Measurements from ENCODE around the gene FAM163B.

Gene FAM163B

DNA sequence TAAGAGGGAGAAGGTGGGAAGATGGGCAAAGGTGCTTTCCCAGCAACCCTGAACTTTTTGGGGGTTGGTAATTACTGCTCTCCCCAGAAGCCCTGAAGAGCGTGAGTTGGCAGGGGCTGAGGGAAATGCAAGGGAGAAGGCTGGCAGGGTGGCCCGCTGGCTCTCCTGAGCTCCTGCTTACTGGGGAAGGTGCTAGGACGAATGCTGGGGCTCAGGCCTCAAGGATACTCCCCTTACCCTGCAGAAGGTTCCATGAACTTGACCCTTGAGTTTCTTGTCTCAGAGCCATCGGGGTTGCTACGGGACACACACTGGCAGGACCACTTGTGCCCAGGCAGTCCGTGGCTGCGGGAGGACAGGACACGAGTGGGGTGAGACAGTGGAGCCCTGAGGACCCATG lies 1.2 kb downstream of the FAM163B start:
- Histone ChIP-seq H3K9me2 (replicated peaks; ENCODE audit: insufficient read depth, low read length) (no peaks in the 10 kb centered on the region), H4K20me1 (ENCODE audit: insufficient read depth, low read length) (no peaks in the 10 kb centered on the region), H3K36me3 (replicated peaks; ENCODE audit: insufficient read depth, low read length) (no peaks in the 10 kb centered on the region), H3K27me3 (replicated peaks; ENCODE audit: insufficient read depth, low read length) (peaks cover 90% of the 10 kb centered on the region), H3K4me3 (ENCODE audit: low read length) (no peak overlapping the region), H2AFZ (ENCODE audit: low read length) (no peak overlapping the region), H3F3A (ENCODE audit: insufficient read depth, low read length) (no peaks in the 10 kb centered on the region), H3K9me3 (replicated peaks; ENCODE audit: insufficient read depth, low read length) (no peaks in the 10 kb centered on the region), H3K27ac (ENCODE audit: low read length) (no peak overlapping the region), H3K4me2 (ENCODE audit: low read depth, low read length) (no peak overlapping the region), H3K9ac (ENCODE audit: low read length) (no peak overlapping the region), H3K79me2 (ENCODE audit: low read length) (no peaks in the 10 kb centered on the region), H3K4me1 (ENCODE audit: low read length) (no peaks in the 10 kb centered on the region)
- TF ChIP-seq EZH2phosphoT487 (IDR thresholded peaks at IDR 0.05; ENCODE audit: low read length) (no peak), EZH2 (optimal IDR thresholded peaks at IDR 0.05; ENCODE audit: low read depth, low read length) (no peak)
- TF ChIP-seq, protein P1, sequence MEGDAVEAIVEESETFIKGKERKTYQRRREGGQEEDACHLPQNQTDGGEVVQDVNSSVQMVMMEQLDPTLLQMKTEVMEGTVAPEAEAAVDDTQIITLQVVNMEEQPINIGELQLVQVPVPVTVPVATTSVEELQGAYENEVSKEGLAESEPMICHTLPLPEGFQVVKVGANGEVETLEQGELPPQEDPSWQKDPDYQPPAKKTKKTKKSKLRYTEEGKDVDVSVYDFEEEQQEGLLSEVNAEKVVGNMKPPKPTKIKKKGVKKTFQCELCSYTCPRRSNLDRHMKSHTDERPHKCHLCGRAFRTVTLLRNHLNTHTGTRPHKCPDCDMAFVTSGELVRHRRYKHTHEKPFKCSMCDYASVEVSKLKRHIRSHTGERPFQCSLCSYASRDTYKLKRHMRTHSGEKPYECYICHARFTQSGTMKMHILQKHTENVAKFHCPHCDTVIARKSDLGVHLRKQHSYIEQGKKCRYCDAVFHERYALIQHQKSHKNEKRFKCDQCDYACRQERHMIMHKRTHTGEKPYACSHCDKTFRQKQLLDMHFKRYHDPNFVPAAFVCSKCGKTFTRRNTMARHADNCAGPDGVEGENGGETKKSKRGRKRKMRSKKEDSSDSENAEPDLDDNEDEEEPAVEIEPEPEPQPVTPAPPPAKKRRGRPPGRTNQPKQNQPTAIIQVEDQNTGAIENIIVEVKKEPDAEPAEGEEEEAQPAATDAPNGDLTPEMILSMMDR (IDR thresholded peaks at IDR 0.05; ENCODE audit: low read length): no peak
- no peak for DNase-seq

DNA sequence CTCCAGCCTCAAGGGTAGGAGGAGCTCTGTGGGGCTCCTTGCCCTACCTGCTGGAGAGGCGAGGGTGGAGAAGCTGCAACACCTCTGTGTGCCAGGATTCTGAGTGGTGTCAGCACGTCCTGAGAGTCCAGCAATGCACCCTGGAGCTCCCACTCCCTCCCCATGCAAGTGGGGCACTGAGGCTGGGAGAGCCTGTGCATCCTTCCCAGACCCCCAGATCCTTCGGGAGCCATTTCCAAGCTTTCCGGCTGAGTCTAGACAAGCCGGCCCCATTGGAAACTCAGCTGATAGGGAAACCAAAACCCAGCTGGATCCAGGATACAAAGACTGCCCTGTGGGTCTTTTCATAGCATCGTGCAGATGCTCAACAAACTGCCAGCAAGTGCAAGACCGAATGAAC lies 1.8 kb downstream of the FAM163B start:
- Histone ChIP-seq H4K20me1 (ENCODE audit: insufficient read depth, low read length) (no peaks in the 10 kb centered on the region), H3K79me2 (ENCODE audit: low read length) (no peaks in the 10 kb centered on the region), H3K27ac (ENCODE audit: low read length) (no peak overlapping the region), H3K9me2 (replicated peaks; ENCODE audit: insufficient read depth, low read length) (no peaks in the 10 kb centered on the region), H3K9ac (ENCODE audit: low read length) (no peak overlapping the region), H3F3A (ENCODE audit: insufficient read depth, low read length) (no peaks in the 10 kb centered on the region), H2AFZ (ENCODE audit: low read length) (no peak overlapping the region), H3K4me3 (ENCODE audit: low read length) (no peak overlapping the region), H3K9me3 (replicated peaks; ENCODE audit: insufficient read depth, low read length) (no peaks in the 10 kb centered on the region), H3K4me1 (ENCODE audit: low read length) (no peaks in the 10 kb centered on the region), H3K36me3 (replicated peaks; ENCODE audit: insufficient read depth, low read length) (no peaks in the 10 kb centered on the region), H3K27me3 (replicated peaks; ENCODE audit: insufficient read depth, low read length) (peaks cover 90% of the 10 kb centered on the region), H3K4me2 (ENCODE audit: low read depth, low read length) (no peak overlapping the region)
- no peak for DNase-seq
- no peak for TF ChIP-seq EZH2 (optimal IDR thresholded peaks at IDR 0.05; ENCODE audit: low read depth, low read length)
- TF ChIP-seq, protein P1 (IDR thresholded peaks at IDR 0.05; ENCODE audit: low read length): no peak
- no peak for TF ChIP-seq EZH2phosphoT487 (IDR thresholded peaks at IDR 0.05; ENCODE audit: low read length)

DNA sequence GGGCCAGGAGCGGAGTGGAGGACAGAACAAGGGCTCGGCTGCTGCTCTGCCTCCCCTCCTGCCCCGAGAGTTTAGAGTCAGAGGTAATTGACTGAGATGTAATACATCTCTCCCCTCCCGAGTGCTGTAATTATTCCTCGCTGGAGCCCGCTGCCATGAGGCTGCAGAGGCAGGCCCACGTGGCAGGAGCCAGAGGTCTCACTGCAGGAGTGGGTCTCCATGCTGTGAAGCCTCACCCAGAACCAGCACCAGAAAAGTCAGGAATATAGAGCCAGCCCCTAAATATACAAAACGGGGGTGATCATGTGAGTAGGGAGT lies 2.5 kb downstream of the FAM163B start:
- Histone ChIP-seq H3F3A (ENCODE audit: insufficient read depth, low read length) (no peaks in the 10 kb centered on the region), H3K4me1 (ENCODE audit: low read length) (no peaks in the 10 kb centered on the region), H4K20me1 (ENCODE audit: insufficient read depth, low read length) (no peaks in the 10 kb centered on the region), H3K9me2 (replicated peaks; ENCODE audit: insufficient read depth, low read length) (no peaks in the 10 kb centered on the region), H3K27ac (ENCODE audit: low read length) (no peak overlapping the region), H3K4me3 (ENCODE audit: low read length) (no peak overlapping the region), H3K36me3 (replicated peaks; ENCODE audit: insufficient read depth, low read length) (no peaks in the 10 kb centered on the region), H3K9me3 (replicated peaks; ENCODE audit: insufficient read depth, low read length) (no peaks in the 10 kb centered on the region), H3K9ac (ENCODE audit: low read length) (no peak overlapping the region), H3K27me3 (replicated peaks; ENCODE audit: insufficient read depth, low read length) (peaks cover 90% of the 10 kb centered on the region), H2AFZ (ENCODE audit: low read length) (no peak overlapping the region), H3K4me2 (ENCODE audit: low read depth, low read length) (no peak overlapping the region), H3K79me2 (ENCODE audit: low read length) (no peaks in the 10 kb centered on the region)
- no peak for DNase-seq
- no peak for TF ChIP-seq EZH2 (optimal IDR thresholded peaks at IDR 0.05; ENCODE audit: low read depth, low read length)
- TF ChIP-seq, protein P1 (IDR thresholded peaks at IDR 0.05; ENCODE audit: low read length): no peak
- TF ChIP-seq EZH2phosphoT487 (IDR thresholded peaks at IDR 0.05; ENCODE audit: low read length): no peak

Data from MM.1S (cell line).